Aorta (tissue), 5 donors: Measurements from ENCODE around the gene SULF2. TPM values are rescaled to one million over a fixed set of nuclear protein-coding genes. Genes with fewer than 3 reads are reported as not detected.
A peak's percentile ranks its signal among the peaks of the same experiment; 100 is the strongest.

Source experiments
- ATAC-seq: fragments of 200-7000 bp; cut with Tn5 transposase; one replicate; pipeline ENCODE4 v1.9.1; 2022; ENCODE audit warnings: moderate library complexity; ENCODE audit not compliant: low FRiP score
- DNase-seq, 2 donors: peaks; one replicate each; pipeline ENCODE4 v3.0.0-alpha.2; 2020
- H3K27ac ChIP-seq, 2 donors: one replicate each; pipeline ENCODE4 v1.5.1; 2013; ENCODE audit warnings: low read length in 2 of 2, mild to moderate bottlenecking in 2 of 2, moderate library complexity in 2 of 2, control low read depth in 1 of 2, inconsistent platforms in 1 of 2, low read depth in 1 of 2
- H3K27me3 ChIP-seq, 2 donors: one replicate each; pipeline ENCODE4 v1.6.1; 2013; ENCODE audit warnings: control low read depth in 1 of 2, low read length in 1 of 2, mild to moderate bottlenecking in 1 of 2, moderate library complexity in 1 of 2; ENCODE audit not compliant: insufficient read depth in 2 of 2, control insufficient read depth in 1 of 2
- H3K36me3 ChIP-seq, 2 donors: one replicate each; pipeline ENCODE4 v1.6.1; 2013; ENCODE audit warnings: control low read depth in 1 of 2, low read length in 1 of 2, mild to moderate bottlenecking in 1 of 2; ENCODE audit not compliant: insufficient read depth in 2 of 2, control insufficient read depth in 1 of 2
- H3K4me1 ChIP-seq, 2 donors: one replicate each; pipeline ENCODE4 v1.6.1; 2013; ENCODE audit warnings: low read length in 2 of 2, control low read depth in 1 of 2, mild to moderate bottlenecking in 1 of 2, moderate library complexity in 1 of 2; ENCODE audit not compliant: insufficient read depth in 2 of 2, control insufficient read depth in 1 of 2
- H3K4me3 ChIP-seq, 2 donors: one replicate each; pipeline ENCODE4 v1.5.1; 2013; ENCODE audit warnings: low read length in 2 of 2, control low read depth in 1 of 2, mild to moderate bottlenecking in 1 of 2
- H3K9me3 ChIP-seq: one replicate; pipeline ENCODE4 v1.6.1; 2013; ENCODE audit warnings: mild to moderate bottlenecking, low read length; ENCODE audit not compliant: control insufficient read depth
- whole genome bisulfite sequencing, 2 donors: extraction: QIAGEN DNeasy Blood & Tissue Kit; methylation state at CpG; one replicate each; pipeline ENCODE4 v1.1.7; 2013; 5-methylcytosine and 5-hydroxymethylcytosine counted together
- intact Hi-C, 2 donors: fragments of 100-400 bp; cut with DNase I; formaldehyde crosslinking; loops; one replicate each; pipeline versions ENCODE4 v1.14.2 to v1.15.0; 2022
- polyA plus RNA-seq, 2 donors: library from polyadenylated mRNA; stranded (reverse); fragments of 200-250 nt; gene quantifications; one replicate each; pipeline ENCODE4 v1.2.3, GENCODE V29; 2013
- total RNA-seq, 2 donors: library from RNA; stranded (reverse); fragmentation: NEBNext Ultra II Directional; extraction: Animal tissue kit (Norgen Biotek cat#: 25700); gene quantifications; one replicate each; pipeline ENCODE4 v1.2.1, GENCODE V29; 2021
- donor health status: healthy with polysubstance abuse.
- donor health status: Bipolar disorder and iron deficiency.
- donor health status: DM: no; HTN: no; CAD: no.
- donor health status: DM: no; HTN: no; CAD: no.
- donor health status: DM: yes; HTN: yes; CAD: no.

SULF2 gene
- total and polyA plus RNA-seq, 4 donors: 17.7 to 145 (median 64.7) TPM

- H3K27ac ChIP-seq: no peak overlapping the region
- peaks cover 2% of the 10 kb centered on the region for H3K9me3 ChIP-seq
- no peak for DNase-seq
- no peak overlapping the region for H3K4me3 ChIP-seq
- H3K27me3 ChIP-seq: no peaks in the 10 kb centered on the region
- H3K4me1 ChIP-seq: no peaks in the 10 kb centered on the region
- ATAC-seq: no peak
- 86 to 93% methylated on average over 18 of the region's 18 CpGs for WGBS, 2 donors
- intact Hi-C loops: no loop called here
- H3K36me3 ChIP-seq: peaks cover 0 to 5% of the 10 kb centered on the region in 2 donors
Measured at GRCh38 chr20:47688385-47689381, 96.6 kb downstream of the SULF2 start.

- Histone ChIP-seq H3K4me3 (no peak overlapping the region), H3K36me3 (peaks cover 0 to 5% of the 10 kb centered on the region in 2 donors), H3K27ac (no peak overlapping the region), H3K27me3 (no peaks in the 10 kb centered on the region), H3K9me3 (no peaks in the 10 kb centered on the region), H3K4me1 (no peaks in the 10 kb centered on the region)
- no peak for DNase-seq
- no peak for ATAC-seq
- intact Hi-C loops: no loop called here
- WGBS, 2 donors: 90 to 91% methylated on average over 20 of the region's 20 CpGs
Measured at GRCh38 chr20:47687095-47687987, 97.9 kb downstream of the SULF2 start.

GRCh38 chr20:47686545-47686944, 98.7 kb downstream of the SULF2 start:
- Histone ChIP-seq H3K27ac (no peak overlapping the region), H3K4me1 (no peaks in the 10 kb centered on the region), H3K9me3 (no peaks in the 10 kb centered on the region), H3K36me3 (peaks cover 0 to 5% of the 10 kb centered on the region in 2 donors), H3K27me3 (no peaks in the 10 kb centered on the region), H3K4me3 (no peak overlapping the region)
- WGBS, 2 donors: 32 to 36% methylated on average over 14 of the region's 14 CpGs
- ATAC-seq: peak; percentile 24
- DNase-seq: peak in 1 of 2 donors; percentile 73
- intact Hi-C loops: no loop called here

GRCh38 chr20:47684306-47685080, 100.8 kb downstream of the SULF2 start:
- Histone ChIP-seq H3K27me3 (no peaks in the 10 kb centered on the region), H3K36me3 (peaks cover 0 to 2% of the 10 kb centered on the region in 2 donors), H3K4me3 (no peak overlapping the region), H3K27ac (no peak overlapping the region), H3K9me3 (no peaks in the 10 kb centered on the region), H3K4me1 (no peaks in the 10 kb centered on the region)
- DNase-seq (no peak), ATAC-seq (no peak)
- 92% methylated on average over 26 of the region's 26 CpGs for WGBS, 2 donors
- intact Hi-C loops: no loop called here

- WGBS, 2 donors: 94 to 97% methylated on average over 19 of the region's 19 CpGs
- H3K27ac ChIP-seq: no peak overlapping the region
- H3K36me3 ChIP-seq: peaks cover 0 to 2% of the 10 kb centered on the region in 2 donors
- ATAC-seq (no peak), DNase-seq (no peak)
- H3K27me3 ChIP-seq: no peaks in the 10 kb centered on the region
- no peak overlapping the region for H3K4me3 ChIP-seq
- H3K9me3 ChIP-seq: no peaks in the 10 kb centered on the region
- intact Hi-C loops: no loop called here
- H3K4me1 ChIP-seq: no peaks in the 10 kb centered on the region
Measured at GRCh38 chr20:47682916-47683315, 102.4 kb downstream of the SULF2 start.

DNA sequence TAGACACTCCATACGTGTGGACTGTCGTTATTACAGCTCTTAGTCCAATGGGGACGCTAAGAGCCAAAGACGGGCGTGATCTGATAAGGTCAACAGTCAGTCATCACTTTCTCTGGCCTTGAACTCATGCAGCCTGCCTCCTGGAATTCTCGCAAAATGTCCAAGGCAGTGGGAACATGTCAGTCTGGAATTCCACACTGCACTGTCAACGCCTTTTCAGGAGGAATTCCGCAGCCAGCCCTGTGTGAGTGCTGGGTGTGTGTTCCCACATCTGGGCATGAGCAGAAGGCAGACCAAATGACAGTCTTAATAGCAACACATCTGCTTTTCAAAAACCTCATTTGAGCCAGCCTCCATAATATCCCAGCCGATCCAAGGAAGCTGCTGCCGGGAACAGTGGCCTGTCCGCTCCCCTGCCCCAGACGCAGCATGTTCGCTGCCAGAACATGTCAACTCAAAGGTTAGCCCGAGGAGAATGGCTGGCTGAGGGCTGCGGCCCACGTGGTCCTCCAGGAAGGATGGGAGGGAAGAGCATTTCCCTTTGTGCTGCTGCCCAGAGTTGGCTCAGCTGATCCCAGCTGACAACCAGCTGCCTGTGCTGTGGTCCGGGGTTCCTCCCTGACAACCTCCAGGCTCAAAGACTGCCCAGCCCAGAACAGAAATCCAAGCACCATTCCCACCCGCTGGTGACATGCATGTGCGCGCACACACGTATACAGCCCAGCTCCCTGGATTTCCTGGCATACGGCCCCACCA, 103.1 kb downstream of the SULF2 start:
- Histone ChIP-seq H3K27ac (no peak overlapping the region), H3K36me3 (peaks cover 0 to 2% of the 10 kb centered on the region in 2 donors), H3K27me3 (no peaks in the 10 kb centered on the region), H3K4me1 (no peaks in the 10 kb centered on the region), H3K9me3 (no peaks in the 10 kb centered on the region), H3K4me3 (no peak overlapping the region)
- intact Hi-C loops: no loop called here
- 53 to 55% methylated on average over 21 to 22 of the region's 22 CpGs for WGBS, 2 donors
- DNase-seq: no peak
- no peak for ATAC-seq

DNA sequence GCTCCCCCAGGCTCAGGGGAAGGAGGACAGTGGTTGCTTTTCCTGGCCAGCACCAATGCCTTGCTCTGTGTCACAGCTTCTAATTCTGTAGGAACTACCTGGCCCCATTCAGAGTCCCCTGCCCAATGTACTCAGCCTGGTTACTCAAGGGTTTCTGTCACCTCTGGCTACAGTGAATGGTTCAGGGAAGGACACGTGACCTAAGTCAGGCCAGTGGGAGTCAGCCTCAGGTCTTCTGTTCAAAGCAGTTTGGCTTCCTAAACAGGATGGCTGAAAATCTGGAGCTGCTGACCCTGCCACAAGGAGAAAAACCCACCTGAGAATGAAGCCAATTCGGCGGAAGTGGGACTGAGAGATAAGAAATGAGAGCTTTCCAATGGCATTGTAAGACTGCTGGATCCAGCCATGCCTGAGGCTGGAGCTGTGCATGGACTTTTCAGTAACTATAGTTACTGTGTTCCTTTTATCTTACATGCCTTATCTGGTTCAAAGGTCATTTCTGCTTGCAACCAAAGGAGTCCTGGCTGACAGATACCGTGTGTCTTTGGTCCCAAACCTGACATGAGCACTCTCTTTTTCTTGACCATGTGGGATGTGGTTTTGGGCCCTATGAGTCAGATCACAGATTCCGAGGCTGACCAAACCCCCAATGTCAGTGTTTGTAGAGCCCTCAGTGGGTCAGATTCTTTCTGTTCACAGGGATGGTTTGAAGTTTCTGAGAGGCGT, 104.3 kb downstream of the SULF2 start:
- Histone ChIP-seq H3K27ac (no peak overlapping the region), H3K36me3 (peaks cover 0 to 2% of the 10 kb centered on the region in 2 donors), H3K4me3 (no peak overlapping the region), H3K27me3 (no peaks in the 10 kb centered on the region), H3K9me3 (no peaks in the 10 kb centered on the region), H3K4me1 (no peaks in the 10 kb centered on the region)
- intact Hi-C loops: no loop called here
- no peak for DNase-seq
- no peak for ATAC-seq
- 92 to 93% methylated on average over 6 of the region's 6 CpGs for WGBS, 2 donors
